Measurements from ENCODE around the gene GPC5.
"Not testable (repeated sequence)": the region's sequence is repeated elsewhere in the genome, so short reads cannot be mapped to it uniquely, and the experiment has no call there.

The GPC5 gene

DNA sequence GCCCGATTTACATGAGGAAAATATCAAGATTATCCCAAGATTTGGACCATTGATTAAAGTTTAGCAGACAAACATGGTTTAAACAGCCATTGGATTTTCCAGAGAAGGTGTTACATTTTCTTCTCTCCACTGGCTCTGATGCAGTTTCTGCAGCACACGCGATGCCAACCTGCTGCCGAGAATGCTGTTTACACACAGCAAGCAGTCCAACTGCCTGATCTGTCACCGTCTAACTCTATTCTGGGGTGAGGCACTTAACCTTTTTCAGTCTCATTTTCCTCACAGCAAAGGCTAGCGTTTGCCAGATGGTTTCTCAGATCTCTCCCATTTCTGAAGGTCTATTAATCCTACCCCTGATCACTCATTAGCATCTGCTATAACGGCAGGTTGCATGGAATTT lies 1064.7 kb downstream of the GPC5 start:
- no peak overlapping the region for H3K4me3 ChIP-seq (ENCODE audit: control insufficient read depth, low read depth, low read length)
- DNase-seq (ENCODE audit: low read depth), result no peak
- TF ChIP-seq, protein P1, sequence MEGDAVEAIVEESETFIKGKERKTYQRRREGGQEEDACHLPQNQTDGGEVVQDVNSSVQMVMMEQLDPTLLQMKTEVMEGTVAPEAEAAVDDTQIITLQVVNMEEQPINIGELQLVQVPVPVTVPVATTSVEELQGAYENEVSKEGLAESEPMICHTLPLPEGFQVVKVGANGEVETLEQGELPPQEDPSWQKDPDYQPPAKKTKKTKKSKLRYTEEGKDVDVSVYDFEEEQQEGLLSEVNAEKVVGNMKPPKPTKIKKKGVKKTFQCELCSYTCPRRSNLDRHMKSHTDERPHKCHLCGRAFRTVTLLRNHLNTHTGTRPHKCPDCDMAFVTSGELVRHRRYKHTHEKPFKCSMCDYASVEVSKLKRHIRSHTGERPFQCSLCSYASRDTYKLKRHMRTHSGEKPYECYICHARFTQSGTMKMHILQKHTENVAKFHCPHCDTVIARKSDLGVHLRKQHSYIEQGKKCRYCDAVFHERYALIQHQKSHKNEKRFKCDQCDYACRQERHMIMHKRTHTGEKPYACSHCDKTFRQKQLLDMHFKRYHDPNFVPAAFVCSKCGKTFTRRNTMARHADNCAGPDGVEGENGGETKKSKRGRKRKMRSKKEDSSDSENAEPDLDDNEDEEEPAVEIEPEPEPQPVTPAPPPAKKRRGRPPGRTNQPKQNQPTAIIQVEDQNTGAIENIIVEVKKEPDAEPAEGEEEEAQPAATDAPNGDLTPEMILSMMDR (conservative IDR thresholded peaks at IDR 0.05; ENCODE audit: control insufficient read depth, insufficient read depth, low read depth, low read length), result no peak

DNA sequence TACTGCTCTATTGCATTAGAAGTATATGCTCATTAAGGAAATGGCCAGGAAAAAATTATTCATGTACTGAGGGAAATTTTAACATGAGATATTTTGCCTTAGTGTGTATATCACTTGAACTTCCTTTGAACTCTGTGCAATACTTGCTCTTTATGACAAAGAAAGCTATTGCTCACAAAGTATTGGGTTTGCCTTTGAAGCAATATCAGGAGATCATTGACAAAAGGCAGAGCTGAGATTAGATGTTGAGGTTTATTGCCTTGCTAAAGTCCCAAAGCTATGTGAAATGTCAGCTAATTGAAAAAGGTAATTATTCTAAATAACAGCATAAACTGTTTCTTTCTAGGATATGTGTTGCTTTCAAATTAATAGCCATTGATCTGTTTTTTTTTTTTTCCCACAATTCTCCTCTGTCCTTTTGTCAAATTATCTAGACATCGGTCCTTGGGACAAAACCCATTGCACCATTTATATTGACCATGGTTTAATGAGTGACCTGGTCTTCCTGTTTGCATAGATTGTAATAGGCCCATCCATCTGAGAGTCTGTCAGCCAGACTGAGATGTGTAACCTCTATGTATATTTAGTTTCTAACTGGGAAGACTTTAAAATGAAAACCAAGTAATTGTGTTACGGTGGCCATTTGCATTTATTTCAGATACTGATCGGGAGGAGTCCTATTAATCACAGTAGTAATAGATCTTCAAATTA lies 1075.5 kb downstream of the GPC5 start:
- TF ChIP-seq, protein P1 (conservative IDR thresholded peaks at IDR 0.05; ENCODE audit: control insufficient read depth, insufficient read depth, low read depth, low read length), result no peak
- H3K4me3 ChIP-seq (ENCODE audit: control insufficient read depth, low read depth, low read length), result no peak overlapping the region
- DNase-seq (ENCODE audit: low read depth), result no peak

DNA sequence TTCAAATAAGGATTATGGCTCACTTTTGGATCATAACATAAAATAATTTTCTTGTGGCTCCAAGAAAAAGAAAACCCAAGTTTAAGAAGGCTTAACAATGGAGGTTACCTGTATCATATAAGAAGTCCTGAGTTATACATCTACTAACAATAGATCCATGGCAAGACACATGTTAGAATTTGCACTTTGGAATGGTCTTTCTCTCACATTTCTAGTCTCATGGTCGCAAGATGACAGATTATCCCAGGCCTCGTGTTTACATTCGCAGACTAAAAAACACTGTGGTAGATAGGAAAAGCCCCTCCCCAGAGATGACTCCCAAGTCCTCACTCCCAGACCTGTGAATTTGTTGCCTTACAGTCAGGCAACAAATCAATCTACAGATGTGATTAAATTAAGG lies 1082.0 kb downstream of the GPC5 start:
- DNase-seq (ENCODE audit: low read depth), result no peak
- no peak overlapping the region for H3K4me3 ChIP-seq (ENCODE audit: control insufficient read depth, low read depth, low read length)
- TF ChIP-seq, protein P1 (conservative IDR thresholded peaks at IDR 0.05; ENCODE audit: control insufficient read depth, insufficient read depth, low read depth, low read length), result no peak

DNA sequence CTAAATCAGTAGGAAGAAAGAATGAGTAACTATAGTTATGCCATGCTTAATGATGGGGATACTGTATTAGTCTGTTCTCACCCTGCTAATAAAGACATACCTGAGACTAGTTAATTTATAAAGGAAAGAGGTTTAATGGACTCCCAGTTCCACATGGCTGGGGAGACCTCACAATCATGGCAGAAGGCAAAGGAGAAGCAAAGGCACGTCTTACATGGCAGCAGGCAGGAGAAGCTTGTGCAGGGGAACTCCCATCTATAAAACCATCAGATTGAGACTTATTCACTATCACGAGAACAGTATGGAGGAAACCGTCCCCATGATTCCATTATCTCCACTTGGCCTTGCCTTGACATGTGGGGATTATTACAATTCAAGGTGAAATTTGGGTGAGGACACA lies 1084.4 kb downstream of the GPC5 start:
- DNase-seq (ENCODE audit: low read depth); H3K4me3 ChIP-seq (ENCODE audit: control insufficient read depth, low read depth, low read length): not testable (repeated sequence)

DNA sequence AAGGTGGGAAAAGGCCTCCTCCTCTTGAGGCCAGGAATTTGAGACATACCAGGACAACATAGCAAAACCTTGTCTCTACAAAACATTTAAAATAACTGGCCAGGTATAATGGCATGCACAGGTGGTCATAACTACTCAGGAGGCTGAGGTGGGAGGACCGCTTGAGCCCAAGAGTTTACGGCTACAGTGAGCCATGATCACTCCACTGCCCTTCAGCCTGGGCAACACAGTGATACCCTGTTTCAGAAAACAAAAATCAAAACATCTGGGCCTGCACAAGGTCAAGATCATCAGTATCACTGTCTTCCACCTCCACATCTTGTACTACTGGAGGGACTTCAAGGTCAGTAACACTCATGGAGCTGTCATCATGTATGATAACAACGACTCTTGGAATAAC lies 1085.5 kb downstream of the GPC5 start:
- DNase-seq (ENCODE audit: low read depth), result no peak
- TF ChIP-seq, protein P1 (conservative IDR thresholded peaks at IDR 0.05; ENCODE audit: control insufficient read depth, insufficient read depth, low read depth, low read length), result no peak
- H3K4me3 ChIP-seq (ENCODE audit: control insufficient read depth, low read depth, low read length), result no peak overlapping the region

DNA sequence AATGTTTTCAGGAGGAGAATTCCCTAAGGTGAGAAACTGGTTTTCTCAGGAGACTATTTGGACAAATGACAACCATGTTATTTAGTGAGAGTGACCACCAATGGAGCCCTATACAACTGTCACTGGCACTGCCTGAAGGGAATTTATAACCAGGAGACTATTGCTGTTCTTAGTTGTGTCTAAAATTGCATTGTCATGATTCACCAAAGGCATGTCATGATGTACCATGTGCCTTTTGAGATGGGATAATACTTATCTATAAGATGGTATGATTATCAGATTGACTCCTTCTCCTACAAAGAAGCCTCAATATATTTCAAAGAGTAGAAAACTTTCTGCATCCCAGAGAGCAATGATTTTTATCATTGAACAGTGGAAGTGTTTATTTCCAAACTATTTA lies 1088.8 kb downstream of the GPC5 start:
- no peak for DNase-seq (ENCODE audit: low read depth)
- TF ChIP-seq, protein P1 (conservative IDR thresholded peaks at IDR 0.05; ENCODE audit: control insufficient read depth, insufficient read depth, low read depth, low read length), result no peak
- no peak overlapping the region for H3K4me3 ChIP-seq (ENCODE audit: control insufficient read depth, low read depth, low read length)

DNA sequence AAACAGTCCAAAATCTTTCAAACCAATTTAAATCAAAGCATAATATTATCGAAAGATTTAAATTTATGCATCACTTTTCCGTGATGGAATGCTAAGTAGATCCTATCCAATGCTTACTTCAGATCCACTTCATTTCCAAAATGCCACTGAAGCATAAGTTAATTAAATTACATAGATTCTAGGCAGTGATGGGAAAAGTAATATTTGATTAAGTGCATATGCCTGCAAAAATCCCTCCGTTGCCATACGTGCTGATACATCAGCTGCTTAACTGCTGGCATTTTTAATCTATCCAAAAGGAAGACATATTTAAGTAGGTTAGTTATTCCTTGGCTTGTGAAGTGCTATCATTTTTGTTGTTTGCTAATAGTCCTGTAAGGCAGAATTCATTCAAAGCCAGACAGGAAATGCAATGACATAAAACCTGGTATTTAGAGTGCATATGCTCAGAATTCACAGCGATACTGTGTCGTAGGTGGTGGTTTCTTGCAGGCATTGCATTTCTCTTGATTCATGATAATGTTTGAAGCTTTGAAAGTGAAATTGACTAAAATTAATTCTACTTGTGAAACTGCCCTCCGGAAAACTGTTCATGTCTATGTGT lies 1089.9 kb downstream of the GPC5 start:
- no peak overlapping the region for H3K4me3 ChIP-seq (ENCODE audit: control insufficient read depth, low read depth, low read length)

More for the DNA sequence above, 1089.9 kb downstream of the GPC5 start:
- no peak for DNase-seq (ENCODE audit: low read depth)
- TF ChIP-seq, protein P1 (conservative IDR thresholded peaks at IDR 0.05; ENCODE audit: control insufficient read depth, insufficient read depth, low read depth, low read length), result no peak
